Measurements from ENCODE around the gene RAPGEF2.
"Not testable (repeated sequence)": the region's sequence is repeated elsewhere in the genome, so short reads cannot be mapped to it uniquely, and the experiment has no call there.

The RAPGEF2 gene

DNA sequence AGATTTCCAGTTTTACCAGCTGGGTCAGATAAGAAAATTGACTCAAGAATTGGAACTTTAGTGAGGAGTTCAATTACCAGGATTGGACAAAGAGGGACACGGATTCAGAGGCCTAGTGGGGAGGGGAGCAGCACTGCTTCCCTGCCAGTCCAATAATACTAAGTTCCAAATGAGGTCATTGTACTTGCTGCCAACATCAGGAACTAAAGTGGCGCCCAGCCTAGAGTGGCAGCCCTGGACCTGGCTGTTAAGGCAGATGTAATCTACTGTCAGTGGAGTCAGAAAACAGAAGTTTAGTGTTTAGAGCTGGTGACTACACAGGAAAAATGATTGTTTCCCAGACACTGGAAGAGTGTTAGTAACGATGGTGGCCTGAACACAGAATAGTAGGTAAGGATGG lies 42.7 kb upstream of the RAPGEF2 start:
- ATAC-seq: no peak
- TF ChIP-seq, protein P1, sequence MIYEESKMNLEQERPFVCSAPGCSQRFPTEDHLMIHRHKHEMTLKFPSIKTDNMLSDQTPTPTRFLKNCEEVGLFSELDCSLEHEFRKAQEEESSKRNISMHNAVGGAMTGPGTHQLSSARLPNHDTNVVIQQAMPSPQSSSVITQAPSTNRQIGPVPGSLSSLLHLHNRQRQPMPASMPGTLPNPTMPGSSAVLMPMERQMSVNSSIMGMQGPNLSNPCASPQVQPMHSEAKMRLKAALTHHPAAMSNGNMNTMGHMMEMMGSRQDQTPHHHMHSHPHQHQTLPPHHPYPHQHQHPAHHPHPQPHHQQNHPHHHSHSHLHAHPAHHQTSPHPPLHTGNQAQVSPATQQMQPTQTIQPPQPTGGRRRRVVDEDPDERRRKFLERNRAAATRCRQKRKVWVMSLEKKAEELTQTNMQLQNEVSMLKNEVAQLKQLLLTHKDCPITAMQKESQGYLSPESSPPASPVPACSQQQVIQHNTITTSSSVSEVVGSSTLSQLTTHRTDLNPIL (CRISPR knock-in tag; IDR thresholded peaks at IDR 0.05; ENCODE audit: low read depth): no peak
- no peak for TF ChIP-seq ZNF565 (CRISPR knock-in tag; conservative IDR thresholded peaks at IDR 0.05; ENCODE audit: low read depth)
- TF ChIP-seq ZNF70 (CRISPR knock-in tag; IDR thresholded peaks at IDR 0.05): no peak
- TF ChIP-seq ESRRG (CRISPR knock-in tag; IDR thresholded peaks at IDR 0.05): no peak
- TF ChIP-seq BACH2 (CRISPR knock-in tag; IDR thresholded peaks at IDR 0.05; ENCODE audit: borderline replicate concordance): no peak
- TF ChIP-seq TCF4 (CRISPR knock-in tag; IDR thresholded peaks at IDR 0.05; ENCODE audit: borderline replicate concordance): no peak
- no peak for TF ChIP-seq ZNF8 (CRISPR knock-in tag; IDR thresholded peaks at IDR 0.05)
- no peak for TF ChIP-seq TOX (CRISPR knock-in tag; IDR thresholded peaks at IDR 0.05; ENCODE audit: borderline replicate concordance)
- no peak for TF ChIP-seq OSR1 (CRISPR knock-in tag; IDR thresholded peaks at IDR 0.05)
- no peak for TF ChIP-seq ZFP30 (CRISPR knock-in tag; IDR thresholded peaks at IDR 0.05)
- no peak for TF ChIP-seq CSDC2 (CRISPR knock-in tag; IDR thresholded peaks at IDR 0.05)
- TF ChIP-seq, protein P2, sequence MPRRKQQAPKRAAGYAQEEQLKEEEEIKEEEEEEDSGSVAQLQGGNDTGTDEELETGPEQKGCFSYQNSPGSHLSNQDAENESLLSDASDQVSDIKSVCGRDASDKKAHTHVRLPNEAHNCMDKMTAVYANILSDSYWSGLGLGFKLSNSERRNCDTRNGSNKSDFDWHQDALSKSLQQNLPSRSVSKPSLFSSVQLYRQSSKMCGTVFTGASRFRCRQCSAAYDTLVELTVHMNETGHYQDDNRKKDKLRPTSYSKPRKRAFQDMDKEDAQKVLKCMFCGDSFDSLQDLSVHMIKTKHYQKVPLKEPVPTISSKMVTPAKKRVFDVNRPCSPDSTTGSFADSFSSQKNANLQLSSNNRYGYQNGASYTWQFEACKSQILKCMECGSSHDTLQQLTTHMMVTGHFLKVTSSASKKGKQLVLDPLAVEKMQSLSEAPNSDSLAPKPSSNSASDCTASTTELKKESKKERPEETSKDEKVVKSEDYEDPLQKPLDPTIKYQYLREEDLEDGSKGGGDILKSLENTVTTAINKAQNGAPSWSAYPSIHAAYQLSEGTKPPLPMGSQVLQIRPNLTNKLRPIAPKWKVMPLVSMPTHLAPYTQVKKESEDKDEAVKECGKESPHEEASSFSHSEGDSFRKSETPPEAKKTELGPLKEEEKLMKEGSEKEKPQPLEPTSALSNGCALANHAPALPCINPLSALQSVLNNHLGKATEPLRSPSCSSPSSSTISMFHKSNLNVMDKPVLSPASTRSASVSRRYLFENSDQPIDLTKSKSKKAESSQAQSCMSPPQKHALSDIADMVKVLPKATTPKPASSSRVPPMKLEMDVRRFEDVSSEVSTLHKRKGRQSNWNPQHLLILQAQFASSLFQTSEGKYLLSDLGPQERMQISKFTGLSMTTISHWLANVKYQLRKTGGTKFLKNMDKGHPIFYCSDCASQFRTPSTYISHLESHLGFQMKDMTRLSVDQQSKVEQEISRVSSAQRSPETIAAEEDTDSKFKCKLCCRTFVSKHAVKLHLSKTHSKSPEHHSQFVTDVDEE (CRISPR knock-in tag; IDR thresholded peaks at IDR 0.05): no peak
- TF ChIP-seq, protein P3, sequence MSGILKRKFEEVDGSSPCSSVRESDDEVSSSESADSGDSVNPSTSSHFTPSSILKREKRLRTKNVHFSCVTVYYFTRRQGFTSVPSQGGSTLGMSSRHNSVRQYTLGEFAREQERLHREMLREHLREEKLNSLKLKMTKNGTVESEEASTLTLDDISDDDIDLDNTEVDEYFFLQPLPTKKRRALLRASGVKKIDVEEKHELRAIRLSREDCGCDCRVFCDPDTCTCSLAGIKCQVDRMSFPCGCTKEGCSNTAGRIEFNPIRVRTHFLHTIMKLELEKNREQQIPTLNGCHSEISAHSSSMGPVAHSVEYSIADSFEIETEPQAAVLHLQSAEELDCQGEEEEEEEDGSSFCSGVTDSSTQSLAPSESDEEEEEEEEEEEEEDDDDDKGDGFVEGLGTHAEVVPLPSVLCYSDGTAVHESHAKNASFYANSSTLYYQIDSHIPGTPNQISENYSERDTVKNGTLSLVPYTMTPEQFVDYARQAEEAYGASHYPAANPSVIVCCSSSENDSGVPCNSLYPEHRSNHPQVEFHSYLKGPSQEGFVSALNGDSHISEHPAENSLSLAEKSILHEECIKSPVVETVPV (CRISPR knock-in tag; IDR thresholded peaks at IDR 0.05): no peak
- no peak for TF ChIP-seq ZC3H10 (CRISPR knock-in tag; IDR thresholded peaks at IDR 0.05)
- TF ChIP-seq, protein P4, sequence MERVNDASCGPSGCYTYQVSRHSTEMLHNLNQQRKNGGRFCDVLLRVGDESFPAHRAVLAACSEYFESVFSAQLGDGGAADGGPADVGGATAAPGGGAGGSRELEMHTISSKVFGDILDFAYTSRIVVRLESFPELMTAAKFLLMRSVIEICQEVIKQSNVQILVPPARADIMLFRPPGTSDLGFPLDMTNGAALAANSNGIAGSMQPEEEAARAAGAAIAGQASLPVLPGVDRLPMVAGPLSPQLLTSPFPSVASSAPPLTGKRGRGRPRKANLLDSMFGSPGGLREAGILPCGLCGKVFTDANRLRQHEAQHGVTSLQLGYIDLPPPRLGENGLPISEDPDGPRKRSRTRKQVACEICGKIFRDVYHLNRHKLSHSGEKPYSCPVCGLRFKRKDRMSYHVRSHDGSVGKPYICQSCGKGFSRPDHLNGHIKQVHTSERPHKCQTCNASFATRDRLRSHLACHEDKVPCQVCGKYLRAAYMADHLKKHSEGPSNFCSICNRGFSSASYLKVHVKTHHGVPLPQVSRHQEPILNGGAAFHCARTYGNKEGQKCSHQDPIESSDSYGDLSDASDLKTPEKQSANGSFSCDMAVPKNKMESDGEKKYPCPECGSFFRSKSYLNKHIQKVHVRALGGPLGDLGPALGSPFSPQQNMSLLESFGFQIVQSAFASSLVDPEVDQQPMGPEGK (CRISPR knock-in tag; IDR thresholded peaks at IDR 0.05; ENCODE audit: borderline replicate concordance): no peak
- no peak for TF ChIP-seq ZFP3 (CRISPR knock-in tag; IDR thresholded peaks at IDR 0.05)
- TF ChIP-seq, protein P5, sequence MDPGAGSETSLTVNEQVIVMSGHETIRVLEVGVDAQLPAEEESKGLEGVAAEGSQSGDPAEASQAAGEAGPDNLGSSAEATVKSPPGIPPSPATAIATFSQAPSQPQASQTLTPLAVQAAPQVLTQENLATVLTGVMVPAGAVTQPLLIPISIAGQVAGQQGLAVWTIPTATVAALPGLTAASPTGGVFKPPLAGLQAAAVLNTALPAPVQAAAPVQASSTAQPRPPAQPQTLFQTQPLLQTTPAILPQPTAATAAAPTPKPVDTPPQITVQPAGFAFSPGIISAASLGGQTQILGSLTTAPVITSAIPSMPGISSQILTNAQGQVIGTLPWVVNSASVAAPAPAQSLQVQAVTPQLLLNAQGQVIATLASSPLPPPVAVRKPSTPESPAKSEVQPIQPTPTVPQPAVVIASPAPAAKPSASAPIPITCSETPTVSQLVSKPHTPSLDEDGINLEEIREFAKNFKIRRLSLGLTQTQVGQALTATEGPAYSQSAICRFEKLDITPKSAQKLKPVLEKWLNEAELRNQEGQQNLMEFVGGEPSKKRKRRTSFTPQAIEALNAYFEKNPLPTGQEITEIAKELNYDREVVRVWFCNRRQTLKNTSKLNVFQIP (CRISPR knock-in tag; IDR thresholded peaks at IDR 0.05; ENCODE audit: borderline replicate concordance, low read depth): no peak
- no peak for TF ChIP-seq RARB (CRISPR knock-in tag; IDR thresholded peaks at IDR 0.05)
- TF ChIP-seq ARNTL (CRISPR knock-in tag; IDR thresholded peaks at IDR 0.05; ENCODE audit: borderline replicate concordance, low read depth): no peak

DNA sequence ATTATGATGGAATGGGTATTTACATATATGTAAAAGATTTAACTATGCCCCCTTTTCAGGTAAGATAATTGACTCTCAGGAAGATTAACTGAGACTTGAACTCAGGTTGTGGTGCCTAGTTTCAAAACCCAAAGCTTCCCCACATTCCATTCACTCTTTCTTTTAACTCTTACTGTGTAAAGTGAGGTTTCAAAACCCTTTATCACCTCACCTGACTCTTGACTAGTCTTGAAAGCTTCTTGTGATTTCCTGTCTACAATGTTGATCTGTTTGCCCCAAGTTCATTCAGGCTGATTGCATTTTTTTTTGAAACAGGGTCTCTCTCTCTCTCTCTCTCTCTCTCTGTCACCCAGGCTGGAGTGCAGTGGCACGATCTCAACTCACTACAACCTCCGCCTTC lies 40.5 kb upstream of the RAPGEF2 start:
- no peak for TF ChIP-seq SNAI2 (CRISPR knock-in tag; IDR thresholded peaks at IDR 0.05)
- no peak for ATAC-seq

DNA sequence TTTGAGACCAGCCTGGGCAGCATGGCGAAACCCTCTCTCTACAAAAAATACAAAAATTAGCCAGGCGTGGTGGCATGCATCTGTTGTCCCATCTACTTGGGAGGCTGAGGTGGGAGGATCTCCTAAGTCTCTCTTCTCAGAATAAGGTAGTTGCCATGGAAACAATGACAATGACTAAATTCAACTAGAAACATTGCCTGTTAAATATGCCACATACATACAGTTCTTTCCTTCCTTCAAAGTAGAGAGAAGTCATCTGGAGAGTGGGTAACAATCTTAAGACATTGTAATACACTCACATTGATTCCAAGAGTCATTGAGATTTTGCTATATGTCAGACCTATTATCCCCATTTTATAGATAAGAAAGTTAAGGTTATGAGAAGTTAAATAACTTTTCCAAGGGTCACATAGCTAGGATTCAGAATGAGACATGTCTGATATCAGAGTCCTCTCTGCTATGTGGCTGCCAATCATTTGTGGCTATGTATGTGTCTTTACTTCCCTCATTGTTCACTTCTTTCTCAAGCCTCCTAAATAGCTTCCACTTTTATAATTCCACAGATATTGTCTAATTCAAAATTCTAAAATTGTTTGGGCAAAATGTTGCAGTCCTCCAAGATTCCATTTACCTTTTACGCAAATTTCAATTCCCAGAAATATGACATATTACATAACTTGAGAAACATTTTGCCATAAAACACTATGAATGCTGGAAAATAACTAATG lies 37.2 kb upstream of the RAPGEF2 start:
- no peak for ATAC-seq
- TF ChIP-seq GLIS3 (CRISPR knock-in tag; IDR thresholded peaks at IDR 0.05) (no peak), TOX (CRISPR knock-in tag; IDR thresholded peaks at IDR 0.05; ENCODE audit: borderline replicate concordance) (no peak)

DNA sequence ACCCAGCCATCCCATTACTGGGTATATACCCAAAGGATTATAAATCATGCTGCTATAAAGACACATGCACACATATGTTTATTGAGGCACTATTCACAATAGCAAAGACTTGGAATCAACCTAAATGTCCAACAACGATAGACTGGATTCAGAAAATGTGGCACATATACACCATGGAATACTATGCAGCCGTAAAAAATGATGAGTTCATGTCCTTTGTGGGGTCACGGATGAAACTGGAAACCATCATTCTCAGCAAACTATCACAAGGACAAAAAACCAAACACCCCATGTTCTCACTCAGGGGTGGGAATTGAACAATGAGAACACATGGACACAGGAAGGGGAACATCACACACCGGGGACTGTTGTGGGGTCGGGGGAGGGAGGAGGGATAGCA lies 34.7 kb upstream of the RAPGEF2 start:
- not testable (repeated sequence) for ATAC-seq
